NCI-H526 (cell line): Measurements from ENCODE around the gene IGF1R.

Source experiments
- DNase-seq, 2 experiments: peaks; one replicate each; lab custom pipeline; 2025; lab: John Stamatoyannopoulos, UW

Gene IGF1R

GRCh38 chr15:98705070-98705469, 56.7 kb downstream of the IGF1R start:
- DNase-seq, result no peak

- DNase-seq, result no peak
Measured at GRCh38 chr15:98706387-98706786, 58.0 kb downstream of the IGF1R start.

GRCh38 chr15:98706986-98707385, 58.6 kb downstream of the IGF1R start:
- no peak for DNase-seq

- DNase-seq, result no peak
Measured at GRCh38 chr15:98708037-98708590, 59.8 kb downstream of the IGF1R start.

GRCh38 chr15:98711810-98712209, 63.5 kb downstream of the IGF1R start:
- DNase-seq, result no peak

- no peak for DNase-seq
Measured at GRCh38 chr15:98712845-98713584, 64.7 kb downstream of the IGF1R start.

- DNase-seq, result peak in 1 of 2 experiments; percentile 10
Measured at GRCh38 chr15:98713585-98714001, 65.3 kb downstream of the IGF1R start.

GRCh38 chr15:98714922-98715321, 66.6 kb downstream of the IGF1R start:
- DNase-seq, result no peak

- no peak for DNase-seq
Measured at GRCh38 chr15:98715401-98715800, 67.1 kb downstream of the IGF1R start.

- no peak for DNase-seq
Measured at GRCh38 chr15:98715890-98716443, 67.6 kb downstream of the IGF1R start.

- no peak for DNase-seq
Measured at GRCh38 chr15:98717371-98717770, 69.0 kb downstream of the IGF1R start.

GRCh38 chr15:98717942-98718341, 69.6 kb downstream of the IGF1R start:
- no peak for DNase-seq

- DNase-seq, result peak in 1 of 2 experiments; percentile 29
Measured at GRCh38 chr15:98718426-98719136, 70.2 kb downstream of the IGF1R start.

- DNase-seq, result no peak
Measured at GRCh38 chr15:98719137-98719740, 70.9 kb downstream of the IGF1R start.

- DNase-seq, result peak; percentile 94 to 95
Measured at GRCh38 chr15:98720031-98720430, 71.7 kb downstream of the IGF1R start.

- DNase-seq, result no peak
Measured at GRCh38 chr15:98720577-98721565, 72.5 kb downstream of the IGF1R start.

GRCh38 chr15:98722209-98722608, 73.9 kb downstream of the IGF1R start:
- no peak for DNase-seq

GRCh38 chr15:98722645-98723044, 74.3 kb downstream of the IGF1R start:
- DNase-seq, result no peak

GRCh38 chr15:98723195-98723594, 74.9 kb downstream of the IGF1R start:
- no peak for DNase-seq

GRCh38 chr15:98724048-98724447, 75.7 kb downstream of the IGF1R start:
- no peak for DNase-seq

GRCh38 chr15:98724494-98724893, 76.2 kb downstream of the IGF1R start:
- DNase-seq, result no peak
